ENCODE measurements around the gene SND1. TPM values are rescaled to one million over a fixed set of nuclear protein-coding genes. Genes with fewer than 3 reads are reported as not detected.

Gene SND1
- total and polyA plus RNA-seq, 2 donors (not counting 1 experiment from before 2014, with no cell fraction given) = 44.4 to 165 TPM

DNA sequence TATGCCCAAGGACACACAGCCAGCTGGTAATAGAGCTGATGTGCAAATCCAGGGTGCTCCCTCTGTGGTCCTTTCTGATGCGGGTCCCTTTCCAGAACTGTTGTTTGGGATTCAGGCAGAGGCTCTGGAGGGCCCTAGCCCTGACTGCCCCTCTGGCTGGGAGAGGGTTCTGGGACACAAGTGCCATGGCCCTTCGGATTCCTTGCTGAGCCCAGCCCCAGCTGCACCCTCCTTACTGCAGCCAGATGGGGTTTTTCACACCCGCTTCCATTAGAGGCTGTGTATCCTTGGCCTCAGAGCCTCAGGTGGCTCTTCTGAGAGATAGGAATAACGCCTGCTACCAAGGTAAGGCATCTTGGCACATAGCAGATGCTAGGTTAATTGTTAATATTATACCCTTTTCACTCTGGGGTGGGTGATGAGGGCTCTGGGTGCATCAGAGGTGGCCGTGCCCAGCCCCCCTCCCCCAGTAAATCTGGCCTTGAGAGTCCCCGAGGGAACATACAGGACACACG is 469.0 kb downstream of the SND1 start:
- Histone ChIP-seq H3K9me3 (ENCODE audit: control extremely low read depth in 1 of 3, control insufficient read depth in 2 of 3, insufficient read depth in 1 of 3, low read length in 2 of 3) (peaks cover 0 to 4% (median 0%) of the 10 kb centered on the region in 3 donors), H3K79me2 (ENCODE audit: control insufficient read depth, insufficient read depth, low read length) (no peaks in the 10 kb centered on the region), H3K9ac (ENCODE audit: low read length) (no peak overlapping the region), H3K36me3 (replicated peaks in 1 of 2; ENCODE audit: control extremely low read depth in 1 of 2, control insufficient read depth in 1 of 2, extremely low read depth in 1 of 2, insufficient read depth in 2 of 2, low read length in 1 of 2) (no peaks in the 10 kb centered on the region), H3K27me3 (replicated peaks in 1 of 4; ENCODE audit: control extremely low read depth in 1 of 4, control insufficient read depth in 3 of 4, insufficient read depth in 4 of 4, low read length in 3 of 4) (no peaks in the 10 kb centered on the region), H3K27ac (ENCODE audit: low read length in 2 of 2) (no peak overlapping the region), H2AFZ (ENCODE audit: insufficient read depth, low read depth, low read length, poor library complexity, severe bottlenecking) (no peak overlapping the region), H4K20me1 (ENCODE audit: control insufficient read depth, insufficient read depth, low read length, poor library complexity, severe bottlenecking) (no peaks in the 10 kb centered on the region), H3K4me1 (ENCODE audit: control insufficient read depth in 2 of 2, insufficient read depth in 2 of 2, low read length in 2 of 2) (peaks cover 19 to 21% of the 10 kb centered on the region in 2 donors), H3K4me3 (ENCODE audit: control extremely low read depth in 1 of 5, extremely low read depth in 1 of 5, insufficient read depth in 1 of 5, low read depth in 2 of 5, low read length in 4 of 5) (no peak overlapping the region), H3K4me2 (replicated peaks; ENCODE audit: low read depth, low read length, poor library complexity, severe bottlenecking) (no peak overlapping the region)
- Mint-ChIP-seq H3K27me3 (no peaks in the 10 kb centered on the region), H3K4me1 (peaks cover 28% of the 10 kb centered on the region), H3K9me3 (ENCODE audit: insufficient read depth) (no peaks in the 10 kb centered on the region), H3K4me3 (no peak overlapping the region), H3K27ac (no peak overlapping the region)
- intact Hi-C loops (cut with micrococcal nuclease) = no loop called here
- CTCF ChIA-PET = interaction anchor here (1.6 kb wide), 1 partner anchor 15 kb away, joined by 4 read pairs; no protein-coding TSS in a partner anchor
- ATAC-seq (ENCODE audit: low read depth) (no peak), DNase-seq (no peak)
- 81% methylated on average over 6 of the region's 7 CpGs for WGBS (ENCODE audit: insufficient coverage)
- TF ChIP-seq CTCF (IDR thresholded peaks at IDR 0.05) (no peak), EZH2 (IDR thresholded peaks at IDR 0.05; ENCODE audit: borderline replicate concordance, insufficient read depth, low read depth, low read length, poor library complexity, severe bottlenecking) (no peak)
- POLR2A ChIA-PET = no interaction called here

GRCh38 chr7:128121711-128122530 is 469.9 kb downstream of the SND1 start:
- ATAC-seq (ENCODE audit: low read depth) = no peak
- H3K4me3 ChIP-seq (ENCODE audit: control extremely low read depth in 1 of 5, extremely low read depth in 1 of 5, insufficient read depth in 1 of 5, low read depth in 2 of 5, low read length in 4 of 5) = no peak overlapping the region

More at GRCh38 chr7:128121711-128122530, 469.9 kb downstream of the SND1 start:
- H3K4me1 ChIP-seq (ENCODE audit: control insufficient read depth in 2 of 2, insufficient read depth in 2 of 2, low read length in 2 of 2) = peaks cover 19 to 21% of the 10 kb centered on the region in 2 donors
- H3K9ac ChIP-seq (ENCODE audit: low read length) = no peak overlapping the region
- H2AFZ ChIP-seq (ENCODE audit: insufficient read depth, low read depth, low read length, poor library complexity, severe bottlenecking) = no peak overlapping the region
- Mint-ChIP-seq H3K27ac (no peak overlapping the region), H3K9me3 (ENCODE audit: insufficient read depth) (no peaks in the 10 kb centered on the region), H3K4me3 (no peak overlapping the region), H3K4me1 (peaks cover 26% of the 10 kb centered on the region), H3K27me3 (no peaks in the 10 kb centered on the region)
- ChIA-PET POLR2A (no interaction called here), CTCF (interaction anchor here (1.6 kb wide), 1 partner anchor 14 kb away, joined by 4 read pairs; no protein-coding TSS in a partner anchor)
- intact Hi-C loops (cut with micrococcal nuclease) = no loop called here
- H3K4me2 ChIP-seq (replicated peaks; ENCODE audit: low read depth, low read length, poor library complexity, severe bottlenecking) = no peak overlapping the region
- no peaks in the 10 kb centered on the region for H4K20me1 ChIP-seq (ENCODE audit: control insufficient read depth, insufficient read depth, low read length, poor library complexity, severe bottlenecking)
- no peaks in the 10 kb centered on the region for H3K27me3 ChIP-seq (replicated peaks in 1 of 4; ENCODE audit: control extremely low read depth in 1 of 4, control insufficient read depth in 3 of 4, insufficient read depth in 4 of 4, low read length in 3 of 4)
- no peak overlapping the region for H3K27ac ChIP-seq (ENCODE audit: low read length in 2 of 2)
- H3K79me2 ChIP-seq (ENCODE audit: control insufficient read depth, insufficient read depth, low read length) = no peaks in the 10 kb centered on the region
- DNase-seq = no peak
- TF ChIP-seq CTCF (IDR thresholded peaks at IDR 0.05) (no peak), EZH2 (IDR thresholded peaks at IDR 0.05; ENCODE audit: borderline replicate concordance, insufficient read depth, low read depth, low read length, poor library complexity, severe bottlenecking) (no peak)
- no peaks in the 10 kb centered on the region for H3K36me3 ChIP-seq (replicated peaks in 1 of 2; ENCODE audit: control extremely low read depth in 1 of 2, control insufficient read depth in 1 of 2, extremely low read depth in 1 of 2, insufficient read depth in 2 of 2, low read length in 1 of 2)
- WGBS (ENCODE audit: insufficient coverage) = 43% methylated on average over 11 of the region's 21 CpGs
- peaks cover 0 to 4% (median 0%) of the 10 kb centered on the region in 3 donors for H3K9me3 ChIP-seq (ENCODE audit: control extremely low read depth in 1 of 3, control insufficient read depth in 2 of 3, insufficient read depth in 1 of 3, low read length in 2 of 3)

Measured in B cell (primary cell).